Measurements from ENCODE around the gene HSPA12A. TPM values are rescaled to one million over a fixed set of nuclear protein-coding genes. Genes with fewer than 3 reads are reported as not detected.
A peak's percentile ranks its signal among the peaks of the same experiment; 100 is the strongest.

The HSPA12A gene
- total and polyA plus RNA-seq, 2 of the 13 experiments (the other 11 are each of a cell fraction or from before 2014, with no cell fraction given) = 6.4 to 13.6 TPM

DNA sequence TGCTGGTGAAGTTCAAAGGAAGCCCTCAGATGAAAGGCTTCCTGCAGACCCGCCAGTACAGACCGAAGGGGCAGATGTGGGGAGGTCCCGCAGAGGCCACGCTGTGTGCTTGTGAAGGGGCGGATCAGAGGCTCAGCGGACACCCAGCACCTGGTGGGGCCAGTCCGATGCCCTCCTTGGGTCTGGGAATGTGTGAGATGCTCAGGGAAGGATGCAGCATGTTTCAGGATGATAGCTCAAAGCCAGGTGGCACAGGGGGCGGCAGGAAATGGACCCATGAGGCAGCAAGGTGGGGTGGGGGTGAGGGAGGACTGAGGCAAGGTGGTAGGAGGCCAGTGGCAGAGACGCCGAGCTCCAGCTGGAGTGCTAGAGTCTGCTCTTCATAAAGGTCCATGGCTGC, 27.9 kb upstream of the HSPA12A start:
- Histone ChIP-seq H3K36me3 (replicated peaks in 1 of 2; ENCODE audit: control insufficient read depth in 1 of 2, insufficient read depth in 2 of 2, low read length in 2 of 2) (no peaks in the 10 kb centered on the region), H3K27me3 (ENCODE audit: control insufficient read depth in 1 of 2, insufficient read depth in 2 of 2, low read length in 2 of 2) (peaks cover 0 to 2% of the 10 kb centered on the region in 2 experiments; a peak in 2 of 5 replicates), H4K20me1 (ENCODE audit: insufficient read depth, low read length) (no peaks in the 10 kb centered on the region), H3K9ac (ENCODE audit: insufficient read depth, low read depth, low read length) (no peak overlapping the region), H2AFZ (ENCODE audit: low read length) (no peak overlapping the region), H3K4me1 (ENCODE audit: insufficient read depth, low read length) (peaks cover 75% of the 10 kb centered on the region), H3K4me3 (replicated peaks in 1 of 3; ENCODE audit: insufficient read depth in 1 of 3, low read depth in 2 of 3, low read length in 3 of 3) (peak overlapping the region in 1 of 3 experiments; percentile 18; a peak in 1 of 6 replicates), H3K9me3 (ENCODE audit: low read length) (no peaks in the 10 kb centered on the region), H3K27ac (ENCODE audit: extremely low read length, insufficient read depth, low read length) (no peak overlapping the region), H3K79me2 (ENCODE audit: insufficient read depth, low read length) (no peaks in the 10 kb centered on the region), H3K4me2 (ENCODE audit: low read depth, low read length) (peak overlapping the region; percentile 78)
- DNase-seq (ENCODE audit: low spot score) (no peak), FAIRE-seq (no peak), ATAC-seq (no peak)
- 14% methylated on average over 10 of the region's 10 CpGs for WGBS (ENCODE audit: low lambda C conversion rate)
- intact Hi-C loops (cut with micrococcal nuclease; ENCODE audit: unreplicated experiment) (no loop called here), in situ Hi-C loops (cut with HindIII; ENCODE audit: extremely low pct_ligation_motif_present, low pct_unique_long_range_greater_than_20kb) (no loop called here)
- TF ChIP-seq ZNF768 (CRISPR knock-in tag; IDR thresholded peaks at IDR 0.05) (0 out of 2 replicates have a peak, but pooled peaks have one; percentile 4), CBX2 (IDR thresholded peaks at IDR 0.05; ENCODE audit: low read depth, low read length) (no peak), CBX2 (CRISPR knock-in tag; IDR thresholded peaks at IDR 0.05; ENCODE audit: low read depth) (no peak), JUN (CRISPR knock-in tag; IDR thresholded peaks at IDR 0.05) (no peak)
- no TSS peak for BruUV-seq (replicated peaks)
- ChIA-PET CTCF (ENCODE audit: low intra/inter-chr PET ratio, low total read pairs) (no interaction called here), POLR2A (interaction anchor here (1.3 kb wide), 1 partner anchor 22 kb away, joined by 3 read pairs; no protein-coding TSS in a partner anchor)

DNA sequence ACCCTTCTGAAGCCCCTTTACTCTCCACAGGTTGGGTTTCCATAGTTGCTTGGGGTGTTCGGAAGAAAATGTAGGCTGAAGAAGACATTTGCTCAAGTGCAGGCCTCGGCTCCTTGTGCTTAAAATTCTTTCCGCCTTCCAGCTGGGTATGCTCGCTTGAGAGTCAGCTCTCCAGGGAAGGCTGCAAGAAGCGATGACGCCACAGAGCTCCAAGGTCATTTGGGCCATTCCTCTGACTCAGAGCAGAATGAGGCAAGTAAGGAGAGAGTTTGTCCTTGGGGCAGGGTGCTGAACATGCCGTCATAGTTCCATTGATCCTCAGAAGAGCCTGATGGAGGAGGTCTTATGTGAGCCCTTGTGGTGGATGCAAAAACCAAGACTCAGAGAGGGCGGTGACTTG, 27.4 kb upstream of the HSPA12A start:
- no peak overlapping the region for H3K27ac ChIP-seq (ENCODE audit: extremely low read length, insufficient read depth, low read length)
- intact Hi-C loops (cut with micrococcal nuclease; ENCODE audit: unreplicated experiment) = no loop called here

More for the DNA sequence above, 27.4 kb upstream of the HSPA12A start:
- H3K9me3 ChIP-seq (ENCODE audit: low read length) = peaks cover 3% of the 10 kb centered on the region
- TF ChIP-seq FOSL2 (CRISPR knock-in tag; IDR thresholded peaks at IDR 0.05) (peak; percentile 50), ZNF672 (CRISPR knock-in tag; IDR thresholded peaks at IDR 0.05) (0 out of 2 replicates have a peak, but pooled peaks have one; percentile 46), ZNF205 (CRISPR knock-in tag; IDR thresholded peaks at IDR 0.05) (no peak), ZBTB21 (CRISPR knock-in tag; IDR thresholded peaks at IDR 0.05) (peak; percentile 72; the same call in 1 of the 2 replicates)
- DNase-seq (ENCODE audit: low spot score) = peak; percentile 32
- no peak for FAIRE-seq
- no peaks in the 10 kb centered on the region for H3K79me2 ChIP-seq (ENCODE audit: insufficient read depth, low read length)
- H3K36me3 ChIP-seq (replicated peaks in 1 of 2; ENCODE audit: control insufficient read depth in 1 of 2, insufficient read depth in 2 of 2, low read length in 2 of 2) = no peaks in the 10 kb centered on the region
- BruUV-seq (replicated peaks) = no TSS peak
- in situ Hi-C loops (cut with HindIII; ENCODE audit: extremely low pct_ligation_motif_present, low pct_unique_long_range_greater_than_20kb) = no loop called here
- CTCF ChIA-PET (ENCODE audit: low intra/inter-chr PET ratio, low total read pairs) = no interaction called here
- H3K9ac ChIP-seq (ENCODE audit: insufficient read depth, low read depth, low read length) = no peak overlapping the region
- peaks cover 75% of the 10 kb centered on the region for H3K4me1 ChIP-seq (ENCODE audit: insufficient read depth, low read length)
- no peak overlapping the region for H3K4me2 ChIP-seq (ENCODE audit: low read depth, low read length)
- H2AFZ ChIP-seq (ENCODE audit: low read length) = no peak overlapping the region
- peaks cover 0 to 2% of the 10 kb centered on the region in 2 experiments; a peak in 2 of 5 replicates for H3K27me3 ChIP-seq (ENCODE audit: control insufficient read depth in 1 of 2, insufficient read depth in 2 of 2, low read length in 2 of 2)
- no peak overlapping the region for H3K4me3 ChIP-seq (replicated peaks in 1 of 3; ENCODE audit: insufficient read depth in 1 of 3, low read depth in 2 of 3, low read length in 3 of 3)
- 51% methylated on average over 6 of the region's 8 CpGs for WGBS (ENCODE audit: low lambda C conversion rate)
- POLR2A ChIA-PET = interaction anchor here (1.3 kb wide), 1 partner anchor 22 kb away, joined by 3 read pairs; no protein-coding TSS in a partner anchor
- H4K20me1 ChIP-seq (ENCODE audit: insufficient read depth, low read length) = no peaks in the 10 kb centered on the region
- no peak for ATAC-seq
